Bronchial epithelial cell (primary cell): ENCODE results near the gene PDLIM7. TPM values are rescaled to one million over a fixed set of nuclear protein-coding genes. Genes with fewer than 3 reads are reported as not detected.
A peak's percentile ranks its signal among the peaks of the same experiment; 100 is the strongest.

ENCODE experiments used
- DNase-seq: peaks from one replicate; pipeline ENCODE4 v3.0.0-alpha.2; 2010; ENCODE audit warnings: low read depth
- FAIRE-seq: peaks from 2 replicates; lab custom pipeline; 2011; peaks lifted over from hg19 to GRCh38; lab: Jason Lieb, UNC
- H3K27me3 ChIP-seq: 2 replicates; pipeline ENCODE4 v1.5.1; 2011; ENCODE audit warnings: low read length; ENCODE audit not compliant: control insufficient read depth, insufficient read depth
- H3K36me3 ChIP-seq: 2 replicates; pipeline ENCODE4 v1.5.1; 2011; ENCODE audit warnings: low read length; ENCODE audit not compliant: control insufficient read depth, insufficient read depth
- H3K4me3 ChIP-seq: 2 replicates; pipeline ENCODE4 v1.5.1; 2011; ENCODE audit warnings: mild to moderate bottlenecking, low read depth, low read length, control low read depth
- CTCF ChIP-seq: IDR thresholded peaks from 2 replicates; pipeline ENCODE4 v1.5.1; 2011; ENCODE audit warnings: mild to moderate bottlenecking, moderate library complexity, low read length, control low read depth, inconsistent platforms; ENCODE audit not compliant: insufficient read depth, severe bottlenecking
- total RNA-seq: library from RNA; depleted of rRNA; stranded (reverse); fragments of >200 nt; gene quantifications from 2 replicates; pipeline ENCODE4 v1.2.1, GENCODE V29; 2014

The PDLIM7 gene
- total RNA-seq, 1 donor from 2014 or later, result 19.5 TPM

GRCh38 chr5:177526791-177527190, 29.4 kb upstream of the PDLIM7 start:
- TF ChIP-seq CTCF, result no peak
- no peak overlapping the region for H3K4me3 ChIP-seq
- DNase-seq, result no peak
- H3K36me3 ChIP-seq, result peaks cover 62% of the 10 kb centered on the region
- no peaks in the 10 kb centered on the region for H3K27me3 ChIP-seq
- FAIRE-seq, result peak; percentile 13

GRCh38 chr5:177526191-177526590, 28.8 kb upstream of the PDLIM7 start:
- DNase-seq, result no peak
- Histone ChIP-seq H3K36me3 (peaks cover 59% of the 10 kb centered on the region), H3K27me3 (no peaks in the 10 kb centered on the region), H3K4me3 (no peak overlapping the region)
- no peak for FAIRE-seq
- TF ChIP-seq CTCF, result no peak

GRCh38 chr5:177524941-177525655, 27.7 kb upstream of the PDLIM7 start:
- no peaks in the 10 kb centered on the region for H3K27me3 ChIP-seq
- no peak for TF ChIP-seq CTCF
- H3K36me3 ChIP-seq, result peaks cover 60% of the 10 kb centered on the region
- H3K4me3 ChIP-seq, result no peak overlapping the region
- FAIRE-seq (no peak), DNase-seq (no peak)

GRCh38 chr5:177524539-177524900, 27.1 kb upstream of the PDLIM7 start:
- Histone ChIP-seq H3K4me3 (no peak overlapping the region), H3K27me3 (no peaks in the 10 kb centered on the region), H3K36me3 (peaks cover 57% of the 10 kb centered on the region)
- TF ChIP-seq CTCF, result no peak
- DNase-seq (no peak), FAIRE-seq (no peak)

GRCh38 chr5:177523711-177524538, 26.5 kb upstream of the PDLIM7 start:
- DNase-seq (no peak), FAIRE-seq (no peak)
- Histone ChIP-seq H3K27me3 (no peaks in the 10 kb centered on the region), H3K4me3 (no peak overlapping the region), H3K36me3 (peaks cover 57% of the 10 kb centered on the region)
- no peak for TF ChIP-seq CTCF
